NCI-H345 treated with DMSO at 0.1 percent for 48 hours (cell line): Measurements from ENCODE around the gene FBLIM1.

Experiments used
- DNase-seq: peaks from one replicate; lab custom pipeline; 2025; ENCODE audit not compliant: unreplicated experiment; lab: John Stamatoyannopoulos, UW

FBLIM1 gene

DNA sequence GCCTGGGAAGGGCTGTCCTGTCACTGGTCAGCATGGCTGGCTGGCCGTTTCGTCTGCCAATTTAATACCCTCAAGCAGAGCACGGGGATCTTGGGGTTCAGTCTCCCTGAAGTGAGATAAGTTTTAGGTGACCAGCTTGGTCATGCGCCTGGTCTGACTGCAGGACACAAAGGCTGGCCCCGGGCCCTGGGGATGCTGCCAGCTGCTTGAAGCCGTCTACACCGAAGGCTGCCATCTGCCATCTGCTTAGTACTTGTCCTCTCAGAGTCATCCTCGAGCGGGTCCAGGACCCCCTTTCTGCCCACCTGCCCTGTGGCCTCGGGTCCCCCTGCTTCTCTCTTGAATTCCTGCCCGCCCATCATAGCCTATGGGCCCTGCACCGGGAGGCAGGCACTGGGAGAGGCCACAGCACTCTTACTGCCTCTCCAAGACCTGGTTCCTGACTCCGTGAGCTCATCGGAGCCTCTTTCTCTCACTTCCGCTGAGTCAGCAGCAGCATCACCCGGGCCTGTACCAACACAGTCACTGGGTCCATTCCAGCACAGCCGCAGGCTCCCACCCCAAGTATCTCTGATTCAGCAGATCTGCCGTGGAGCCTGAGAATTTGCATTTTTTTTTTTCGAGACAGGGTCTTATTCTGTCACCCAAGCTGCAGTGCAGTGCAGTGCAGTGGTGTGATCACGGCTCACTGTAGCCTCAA lies 7.0 kb downstream of the FBLIM1 start:
- no peak for DNase-seq

DNA sequence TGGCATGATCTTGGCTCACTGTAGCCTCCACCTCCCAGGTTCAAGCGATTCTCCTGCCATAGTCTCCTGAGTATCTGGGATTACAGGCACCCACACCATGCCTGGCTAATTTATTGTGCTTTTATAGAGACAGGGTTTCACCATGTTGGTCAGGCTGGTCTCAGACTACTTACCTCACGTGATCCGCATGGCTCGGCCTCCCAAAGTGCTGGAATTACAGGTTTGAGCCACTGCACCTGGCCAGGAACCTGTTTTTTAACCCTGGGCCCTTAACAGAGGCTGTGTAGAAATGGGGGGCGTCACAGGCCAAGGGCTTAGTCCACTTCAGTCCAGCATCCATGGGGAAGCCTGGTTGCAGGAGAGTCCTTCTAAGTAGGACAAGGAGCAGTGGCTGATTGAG lies 9.3 kb downstream of the FBLIM1 start:
- DNase-seq, result no peak

DNA sequence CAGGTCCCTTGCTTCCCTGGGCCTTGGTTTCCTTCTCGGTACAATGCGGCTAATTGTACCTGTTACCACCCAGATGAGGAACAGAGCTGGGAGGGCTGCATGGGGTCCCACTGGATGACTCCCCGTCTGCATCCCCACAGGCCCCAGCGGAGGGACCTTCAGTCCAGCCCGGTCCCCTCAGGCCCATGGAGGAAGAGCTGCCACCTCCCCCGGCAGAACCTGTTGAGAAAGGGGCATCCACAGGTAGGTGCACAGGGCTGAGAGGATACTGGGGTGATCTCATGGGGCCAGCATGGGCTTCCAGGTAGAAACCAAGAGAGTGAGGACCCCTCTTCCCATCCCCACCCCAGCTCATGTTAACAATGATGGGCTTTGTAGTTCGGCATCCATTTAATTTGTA lies 9.8 kb downstream of the FBLIM1 start:
- DNase-seq, result no peak

DNA sequence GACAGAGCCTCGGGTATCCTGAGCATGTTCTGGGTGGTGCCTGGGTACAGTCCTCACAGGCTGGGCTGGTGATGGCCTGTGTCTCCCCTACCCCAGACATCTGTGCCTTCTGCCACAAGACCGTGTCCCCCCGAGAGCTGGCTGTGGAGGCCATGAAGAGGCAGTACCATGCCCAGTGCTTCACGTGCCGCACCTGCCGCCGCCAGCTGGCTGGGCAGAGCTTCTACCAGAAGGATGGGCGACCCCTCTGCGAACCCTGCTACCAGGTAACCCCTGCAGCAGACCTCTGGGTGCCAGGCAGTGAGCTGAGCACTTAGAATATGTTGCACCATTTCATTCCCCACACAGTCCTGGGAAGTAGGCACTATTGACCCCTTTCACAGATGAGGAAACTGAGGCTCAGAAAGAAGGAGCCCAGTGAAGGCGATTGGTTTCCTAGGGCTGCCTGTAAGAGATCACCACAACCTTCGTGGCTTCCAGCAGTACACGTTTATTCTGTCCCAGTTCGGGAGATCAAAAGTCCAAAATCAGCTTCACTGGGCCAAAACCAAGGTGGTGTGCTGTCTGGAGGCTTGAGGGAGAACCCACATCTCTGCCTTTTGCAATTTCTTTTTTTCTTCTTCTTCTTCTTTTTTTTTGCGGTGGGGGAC lies 11.8 kb downstream of the FBLIM1 start:
- no peak for DNase-seq

DNA sequence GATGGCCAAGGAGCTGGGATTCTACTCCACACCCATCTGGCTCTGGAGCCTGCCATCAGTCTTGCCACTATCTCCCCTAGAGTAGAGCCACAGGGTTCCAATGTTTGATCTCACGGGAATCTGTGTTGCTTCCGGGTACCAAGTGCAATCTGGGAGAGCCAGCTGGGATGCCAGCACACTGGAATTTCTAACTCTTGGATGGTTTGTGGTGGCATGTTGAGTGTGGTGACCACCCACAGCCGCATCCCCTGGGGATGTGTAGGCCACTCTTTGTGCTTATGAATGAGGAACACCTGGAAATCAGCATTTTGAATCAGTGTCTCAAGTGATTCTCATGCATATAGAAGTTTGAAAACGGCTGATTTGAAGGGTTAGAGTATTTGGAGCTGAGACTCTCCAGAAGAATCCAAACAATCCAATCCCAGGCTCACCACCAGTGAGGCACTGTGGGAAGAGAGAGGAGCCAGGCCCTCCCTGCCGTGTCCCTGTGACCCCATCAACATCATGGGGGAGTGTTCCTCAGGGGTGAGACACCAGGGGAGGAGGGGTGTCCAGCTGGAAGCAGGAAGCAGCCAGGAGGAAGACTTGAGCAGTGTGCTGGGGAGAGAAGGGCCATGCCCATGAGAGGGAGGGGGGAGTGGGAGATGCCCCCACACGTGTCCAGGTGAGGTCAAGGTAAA lies 13.4 kb downstream of the FBLIM1 start:
- no peak for DNase-seq

DNA sequence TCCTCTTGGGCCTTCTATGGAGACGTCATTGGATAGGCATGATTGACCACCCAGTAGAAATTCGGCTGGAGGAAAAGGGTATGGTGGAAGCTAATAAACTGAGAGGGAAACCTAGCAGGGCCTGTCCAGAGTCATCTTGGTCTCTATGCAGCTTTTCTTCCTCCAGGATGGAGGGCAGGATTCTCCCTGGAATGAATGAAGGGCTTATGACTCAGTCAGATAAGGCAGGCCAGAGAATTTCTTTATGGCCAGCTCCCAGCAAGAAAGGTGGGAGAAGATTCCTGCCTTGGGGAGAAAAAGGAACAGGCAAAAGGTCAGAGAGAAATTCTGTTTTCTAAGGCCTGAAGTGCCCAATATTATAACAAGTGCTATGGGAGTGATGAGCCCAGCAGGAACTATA lies 17.1 kb downstream of the FBLIM1 start:
- DNase-seq, result no peak

DNA sequence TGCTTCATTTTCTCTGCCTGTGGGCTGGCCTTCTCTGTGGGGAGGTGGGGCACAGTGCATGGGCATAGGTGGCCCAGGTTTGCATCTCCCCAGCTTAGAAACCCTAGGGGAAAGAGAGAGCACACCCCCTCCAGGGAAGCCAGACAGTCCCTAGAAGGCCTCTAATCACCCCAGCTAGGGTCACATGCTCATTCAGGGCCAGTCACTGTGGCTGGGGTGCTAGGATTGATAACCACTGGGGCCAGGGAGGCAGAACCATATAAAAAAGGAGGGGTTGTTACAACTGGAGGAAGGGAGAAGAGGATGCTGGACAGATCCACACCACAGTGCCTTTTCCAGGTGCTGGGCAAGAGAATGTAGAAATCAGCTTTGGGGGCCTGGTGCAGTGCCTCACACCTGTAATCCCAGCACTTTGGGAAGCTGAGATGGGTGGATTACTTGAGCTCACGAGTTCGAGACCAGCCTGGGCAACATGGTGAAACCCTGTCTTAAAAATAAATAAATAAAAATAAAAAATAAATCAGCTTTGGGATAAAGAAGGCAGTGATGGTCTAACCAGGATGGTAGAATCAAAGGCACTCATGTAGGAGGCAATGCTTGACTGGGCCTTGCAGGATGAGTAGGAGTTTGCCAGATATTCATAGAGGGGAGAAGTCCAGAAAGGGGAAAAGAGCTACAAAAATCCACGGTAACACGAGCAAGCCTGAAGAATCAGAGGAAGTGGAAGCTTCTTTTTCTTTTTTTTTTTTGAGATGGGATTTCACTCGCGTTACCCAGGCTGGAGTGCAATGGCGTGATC lies 19.5 kb downstream of the FBLIM1 start:
- no peak for DNase-seq

DNA sequence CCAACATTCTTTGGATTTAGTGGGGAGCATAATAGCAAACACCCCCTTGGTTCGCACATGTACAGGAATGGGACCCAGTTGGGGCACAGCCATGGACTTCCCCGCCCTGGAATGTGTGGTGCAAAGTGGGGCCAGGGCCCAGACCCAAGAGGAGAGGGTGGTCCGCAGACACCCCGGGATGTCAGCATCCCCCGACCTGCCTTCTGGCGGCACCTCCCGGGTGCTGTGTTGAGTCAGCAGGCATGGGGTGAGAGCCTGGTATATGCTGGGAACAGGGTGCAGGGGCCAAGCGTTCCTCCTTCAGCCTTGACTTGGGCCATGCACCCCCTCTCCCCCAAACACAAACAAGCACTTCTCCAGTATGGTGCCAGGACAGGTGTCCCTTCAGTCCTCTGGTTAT lies 27.1 kb downstream of the FBLIM1 start:
- DNase-seq, result no peak

DNA sequence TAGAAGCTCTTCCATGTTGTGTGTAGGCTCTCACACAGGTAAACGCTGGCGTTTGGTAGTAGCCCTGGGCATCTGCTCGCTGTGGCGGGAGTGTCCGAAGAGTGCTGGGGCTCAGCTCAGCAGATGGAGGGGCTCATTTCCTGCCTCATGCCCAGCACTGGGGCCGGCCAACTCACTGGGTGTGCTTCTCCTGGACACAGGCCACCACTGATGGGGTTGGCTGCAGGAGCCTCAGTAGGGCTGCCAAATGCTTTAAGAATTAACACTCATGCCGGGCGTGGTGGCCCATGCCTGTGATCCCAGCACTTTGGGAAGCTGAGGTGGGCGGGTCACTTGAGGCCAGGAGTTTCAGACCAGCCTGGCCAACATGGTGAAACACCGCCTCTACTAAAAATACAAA lies 28.0 kb downstream of the FBLIM1 start:
- DNase-seq, result no peak

DNA sequence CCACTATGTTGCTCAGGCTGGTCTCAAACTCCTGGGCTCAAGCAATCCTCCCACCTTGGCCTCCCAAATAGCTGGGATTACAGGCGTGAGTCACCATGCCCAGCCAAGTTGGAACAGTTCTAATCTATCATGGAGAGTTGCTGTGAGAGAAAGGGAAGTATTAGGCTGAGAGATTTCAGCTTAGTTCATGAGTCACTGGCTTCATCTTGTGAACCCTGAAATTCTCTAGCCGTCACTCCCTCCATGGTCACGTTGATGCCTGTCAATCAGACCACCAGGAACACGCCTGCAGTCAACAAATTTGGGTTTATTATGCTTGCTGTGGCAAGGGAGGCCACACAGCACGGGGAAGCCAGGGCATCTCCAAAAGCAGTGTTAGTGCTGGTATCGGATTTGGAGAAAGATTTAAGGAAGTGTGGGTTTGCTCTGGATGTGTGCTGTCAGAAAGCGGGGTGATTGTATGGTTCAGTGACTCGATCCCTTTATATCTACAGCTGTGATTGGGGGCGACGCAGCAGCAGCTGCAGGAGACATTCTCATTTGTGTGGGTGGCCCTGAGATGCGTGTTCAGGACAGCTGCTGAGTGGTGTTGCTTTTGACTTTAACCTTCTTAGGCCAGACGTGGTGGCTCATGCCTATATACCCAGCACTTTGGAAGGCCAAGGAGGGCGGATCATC lies 30.2 kb downstream of the FBLIM1 start:
- DNase-seq, result no peak

DNA sequence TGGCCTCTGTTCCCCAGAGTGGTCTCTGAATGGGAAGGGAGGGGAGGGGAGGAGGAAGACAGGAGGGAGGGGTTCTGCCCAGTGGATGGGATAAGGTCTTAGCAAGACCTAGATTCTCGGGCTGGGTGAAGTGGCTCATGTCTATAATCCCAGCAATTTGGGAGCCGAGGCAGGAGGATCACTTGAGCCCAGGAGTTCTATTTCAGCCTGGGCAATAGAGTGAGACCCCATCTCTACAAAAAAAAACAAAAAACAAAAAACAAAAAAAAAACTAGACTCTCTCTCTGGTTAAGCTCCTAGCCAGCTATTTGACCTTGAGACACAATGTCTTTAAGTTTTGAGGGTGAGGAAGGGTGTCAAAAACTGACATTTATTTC lies 37.5 kb downstream of the FBLIM1 start:
- no peak for DNase-seq

DNA sequence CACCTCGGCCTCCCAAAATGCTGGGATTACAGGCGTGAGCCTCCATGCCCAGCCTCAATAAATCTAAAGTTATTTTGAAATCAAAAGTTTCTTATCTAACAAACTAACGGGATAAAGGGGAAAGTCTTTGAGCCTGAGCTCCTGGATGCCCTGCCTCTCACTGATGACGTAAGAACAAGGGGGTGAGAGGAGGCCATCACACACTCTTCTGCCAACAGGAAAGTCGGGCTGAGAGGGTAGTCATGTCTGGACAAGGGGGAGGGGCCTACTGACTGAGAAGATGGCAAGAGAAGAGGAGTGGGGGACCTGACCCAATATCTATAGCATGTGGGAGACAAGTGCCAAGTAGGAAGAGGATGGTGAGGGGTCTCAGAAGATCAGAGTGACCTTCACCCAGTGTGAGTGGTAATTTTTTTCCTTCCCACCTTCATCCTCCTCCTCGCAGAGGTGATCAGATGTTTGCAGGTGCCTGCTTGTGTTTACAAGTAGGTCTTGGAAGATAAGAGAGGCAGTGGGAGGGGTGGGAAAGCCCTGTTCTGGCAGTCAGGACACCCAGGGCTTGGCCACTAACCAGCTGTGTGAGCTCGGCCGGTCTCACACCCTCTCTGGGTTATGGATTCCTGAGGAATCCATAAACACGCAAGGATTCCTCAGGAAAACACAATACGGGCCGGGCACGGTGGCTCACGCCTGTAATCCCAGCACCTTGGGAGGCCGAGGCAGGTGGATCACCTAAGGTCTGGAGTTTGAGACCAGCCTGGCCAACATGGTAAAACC lies 39.2 kb downstream of the FBLIM1 start:
- no peak for DNase-seq

DNA sequence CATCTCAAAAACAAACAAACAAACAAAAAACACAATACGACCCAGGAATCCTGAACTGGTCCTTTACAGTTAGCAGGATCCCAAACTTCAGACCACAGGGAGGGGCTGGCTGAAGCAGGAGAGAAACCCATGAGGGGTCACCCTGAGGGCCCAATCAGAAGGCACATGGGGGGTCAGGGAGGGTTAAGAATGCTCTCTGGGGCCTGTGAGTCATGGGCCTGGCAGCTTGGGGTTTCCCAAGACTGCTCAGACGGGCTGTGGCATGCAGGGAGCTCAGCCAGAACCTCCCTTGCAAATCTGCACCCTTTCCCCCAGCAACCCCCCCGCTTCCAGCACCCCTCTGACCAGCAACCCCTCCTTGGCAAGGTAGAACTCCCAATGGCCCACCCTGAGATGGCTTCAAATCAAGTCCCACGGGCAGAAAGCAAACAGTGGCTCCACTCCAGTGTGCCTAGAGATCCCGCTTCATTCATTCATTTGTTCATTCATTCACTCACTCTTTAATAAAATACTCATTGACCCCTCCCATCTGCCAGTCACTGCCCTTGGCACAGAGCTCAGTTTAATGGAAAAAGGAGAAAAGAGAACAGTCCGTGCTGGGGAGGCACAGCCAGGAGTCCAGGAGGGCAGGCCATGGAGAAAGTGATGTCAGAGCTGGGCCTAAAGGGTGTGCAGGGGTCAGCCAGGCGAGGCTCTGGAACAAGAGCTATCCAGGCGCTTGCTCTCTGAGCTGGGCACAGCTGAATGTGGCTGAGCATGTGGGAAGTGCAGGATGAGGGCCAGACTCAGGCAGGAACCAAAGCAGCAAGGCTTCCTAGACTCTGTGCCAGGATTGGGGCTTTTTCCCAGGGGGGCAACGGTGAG lies 40.6 kb downstream of the FBLIM1 start:
- no peak for DNase-seq

DNA sequence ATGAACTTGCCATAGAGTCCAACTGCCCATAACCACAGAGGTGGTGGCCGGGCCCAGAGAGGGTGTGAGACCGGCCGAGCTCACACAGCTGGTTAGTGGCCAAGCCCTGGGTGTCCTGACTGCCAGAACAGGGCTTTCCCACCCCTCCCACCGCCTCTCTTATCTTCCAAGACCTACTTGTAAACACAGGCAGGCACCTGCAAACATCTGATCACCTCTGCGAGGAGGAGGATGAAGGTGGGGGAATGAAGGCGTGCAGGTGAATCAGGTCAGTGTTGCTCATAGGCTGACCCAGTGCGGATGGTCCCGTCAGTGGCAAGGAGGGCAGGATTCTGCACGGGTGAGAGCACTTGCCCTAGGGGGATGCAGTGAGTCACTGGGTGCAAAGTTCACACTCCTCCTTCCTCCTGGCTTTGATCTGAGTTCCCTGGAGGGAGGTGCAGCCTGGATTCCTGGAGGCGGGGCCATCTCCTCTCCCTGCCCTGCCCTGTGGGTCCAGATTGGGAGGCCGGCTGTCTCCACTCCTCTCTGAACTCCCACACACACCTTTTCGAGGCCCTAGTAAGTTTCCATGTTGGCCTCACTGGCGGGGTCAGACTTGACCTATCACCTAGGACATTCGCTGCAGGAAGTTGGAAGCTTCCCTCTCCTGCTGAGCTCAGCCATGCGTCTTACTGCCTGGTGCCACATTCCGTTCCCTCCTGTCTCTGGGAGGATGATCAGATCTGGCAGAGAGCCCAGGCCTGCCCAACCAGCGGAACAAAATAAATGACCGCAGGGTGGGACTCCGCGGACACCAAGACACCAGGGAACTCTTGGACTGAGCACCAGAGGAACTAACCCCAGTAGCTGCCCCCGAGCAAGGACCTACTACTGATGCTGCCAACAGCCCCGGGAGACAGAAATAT lies 41.6 kb downstream of the FBLIM1 start:
- peak; percentile 4 for DNase-seq

DNA sequence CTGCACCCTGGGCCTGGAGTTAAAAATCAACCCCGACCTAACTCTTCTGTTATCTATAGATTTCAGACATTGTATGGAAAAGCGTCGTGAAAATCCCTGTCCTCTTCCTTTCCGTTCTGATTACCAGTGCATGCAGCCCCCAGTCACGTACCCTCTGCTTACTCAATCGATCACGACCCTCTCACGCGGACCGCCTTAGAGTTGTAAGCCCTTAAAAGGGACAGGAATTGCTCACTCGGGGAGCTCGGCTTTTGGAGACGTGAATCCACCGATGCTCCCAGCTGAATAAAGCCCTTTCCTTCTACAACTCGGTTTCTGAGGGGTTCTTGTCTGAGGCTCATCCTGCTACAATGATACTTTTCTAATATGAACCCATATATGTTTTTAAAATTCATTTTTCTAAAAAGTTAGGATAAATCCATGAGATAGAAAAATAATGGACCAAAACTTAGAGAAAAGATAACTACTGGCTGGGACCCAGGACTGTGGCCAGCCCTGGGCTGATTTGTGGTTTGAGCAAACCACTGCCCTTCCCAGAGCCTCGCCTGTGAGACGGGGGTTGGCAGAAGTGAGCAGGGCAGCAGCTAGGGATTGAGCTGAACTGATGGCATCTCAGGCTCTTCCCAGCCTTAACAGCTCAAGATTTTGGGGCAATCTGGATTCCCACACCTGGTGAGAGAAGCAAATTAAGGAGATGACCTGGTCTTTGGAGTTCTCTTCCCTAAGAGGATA lies 43.8 kb downstream of the FBLIM1 start:
- no peak for DNase-seq

DNA sequence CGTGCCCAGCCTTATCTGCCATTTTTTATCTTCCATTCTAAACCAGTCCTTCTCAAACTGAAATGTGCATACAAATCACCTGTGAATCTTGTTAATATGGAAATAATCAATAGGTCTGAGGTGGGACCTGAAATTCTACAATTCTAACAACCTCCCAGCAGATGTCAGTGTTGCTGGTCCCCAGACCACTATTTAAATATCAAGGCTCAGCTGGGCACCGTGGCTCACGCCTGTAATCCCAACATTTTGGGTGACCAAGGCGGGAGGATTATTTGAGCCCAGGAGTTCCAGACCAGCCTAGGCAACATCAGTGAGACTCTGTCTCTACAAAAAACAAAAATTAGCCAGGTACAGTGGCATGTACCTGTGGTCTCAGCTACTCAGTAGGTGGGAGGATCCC lies 44.8 kb downstream of the FBLIM1 start:
- DNase-seq, result peak; percentile 12

DNA sequence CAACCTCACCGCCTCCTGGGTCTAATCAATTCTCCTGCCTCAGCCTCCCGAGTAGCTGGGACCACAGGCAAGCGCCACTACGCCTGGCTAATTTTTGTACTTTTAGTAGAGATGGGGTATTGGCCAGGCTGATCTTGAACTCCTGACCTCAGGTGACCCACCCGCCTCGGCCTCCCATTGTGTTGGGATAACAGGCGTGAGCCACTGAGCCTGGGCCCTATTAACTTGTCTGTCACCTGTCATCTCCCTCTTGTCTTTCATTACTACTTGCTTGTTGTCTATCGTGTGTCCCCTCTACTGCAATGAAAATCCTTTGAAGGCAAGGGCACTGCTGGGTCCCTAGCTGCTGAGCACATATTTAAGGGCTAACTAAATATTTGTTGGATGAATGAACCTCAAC lies 45.5 kb downstream of the FBLIM1 start:
- no peak for DNase-seq

DNA sequence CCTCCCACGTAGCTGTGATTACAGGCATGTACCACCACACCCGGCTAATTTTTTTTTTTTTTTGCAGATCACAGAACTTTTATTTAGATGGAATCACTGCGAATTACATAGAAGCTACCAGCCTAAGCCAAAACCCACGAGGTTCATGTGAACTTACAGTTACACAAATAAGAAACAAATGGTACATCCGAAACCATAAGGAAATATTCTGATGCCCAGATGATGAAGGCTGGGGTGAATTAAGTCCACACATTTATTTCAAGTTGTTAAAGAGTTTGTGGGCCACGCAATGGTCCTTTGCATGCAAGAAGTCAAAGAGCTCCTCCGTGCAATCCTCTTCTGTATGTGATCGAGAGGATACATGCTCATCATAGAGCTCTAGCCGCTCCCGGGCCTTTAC lies 48.5 kb downstream of the FBLIM1 start:
- no peak for DNase-seq
